ENCODE results near the gene PIK3C3. TPM values are rescaled to one million over a fixed set of nuclear protein-coding genes. Genes with fewer than 3 reads are reported as not detected.

Gene PIK3C3
- total RNA-seq, 2 donors from 2014 or later = 23.1 to 31.0 TPM

- no peaks in the 10 kb centered on the region for H3K9me3 ChIP-seq
- no peaks in the 10 kb centered on the region for H3K27me3 ChIP-seq
- H3K4me1 ChIP-seq = peaks cover 18% of the 10 kb centered on the region
- 77 to 88% methylated on average over 1 of the region's 1 CpG for WGBS, 2 donors
- no peak for TF ChIP-seq POLR2A (IDR thresholded peaks at IDR 0.05)
- no peak for TF ChIP-seq CTCF (IDR thresholded peaks at IDR 0.05)
- H3K4me3 ChIP-seq = no peak overlapping the region
- H3K36me3 ChIP-seq (replicated peaks in 1 of 2; ENCODE audit: insufficient read depth in 1 of 2, low read depth in 2 of 2) = peaks cover 0 to 2% of the 10 kb centered on the region in 2 donors
- intact Hi-C loops (cut with DNase I) = no loop called here
- no peak overlapping the region for H3K27ac ChIP-seq
- ATAC-seq (no peak), DNase-seq (no peak)
These were observed 4.0 kb downstream of the PIK3C3 start for GRCh38 chr18:41959045-41959444.

DNA sequence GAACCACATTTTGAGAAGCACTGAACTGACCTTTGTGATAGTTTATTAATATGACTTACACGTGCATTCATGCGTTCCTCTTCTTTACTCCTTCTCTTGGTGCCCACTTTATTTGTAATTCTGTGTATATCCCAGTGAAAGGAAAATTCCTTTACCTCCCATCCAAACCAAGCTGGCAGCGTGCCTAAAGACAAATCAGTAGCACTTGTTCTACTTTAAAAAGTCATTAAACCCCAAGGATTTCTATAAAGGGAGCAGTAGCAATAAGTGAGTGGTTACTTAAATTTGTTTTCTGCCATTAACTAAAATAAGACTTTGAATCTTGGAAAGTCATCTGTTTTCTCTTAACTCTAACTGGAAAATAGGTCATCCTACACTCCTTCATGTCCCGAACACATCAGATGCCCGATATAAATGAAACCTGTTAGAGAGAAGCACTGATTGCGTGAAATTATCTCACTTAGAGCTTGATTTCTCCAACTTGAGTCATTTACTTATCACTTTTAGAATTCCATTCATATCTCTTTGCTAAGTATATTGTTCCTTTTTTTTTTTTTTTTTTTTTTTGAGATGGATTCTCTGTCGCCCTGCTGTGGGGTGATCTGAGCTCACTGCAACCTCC lies 10.7 kb downstream of the PIK3C3 start:
- peaks cover 12% of the 10 kb centered on the region for H3K4me1 ChIP-seq
- no peaks in the 10 kb centered on the region for H3K9me3 ChIP-seq
- H3K4me3 ChIP-seq = no peak overlapping the region
- ATAC-seq (no peak), DNase-seq (no peak)
- no peak overlapping the region for H3K27ac ChIP-seq
- intact Hi-C loops (cut with DNase I) = no loop called here
- WGBS, 2 donors = 89 to 92% methylated on average over 7 of the region's 7 CpGs
- TF ChIP-seq CTCF (IDR thresholded peaks at IDR 0.05) = no peak
- TF ChIP-seq POLR2A (IDR thresholded peaks at IDR 0.05) = no peak
- H3K27me3 ChIP-seq = no peaks in the 10 kb centered on the region
- H3K36me3 ChIP-seq (replicated peaks in 1 of 2; ENCODE audit: insufficient read depth in 1 of 2, low read depth in 2 of 2) = peaks cover 3 to 7% of the 10 kb centered on the region in 2 donors

- Histone ChIP-seq H3K36me3 (replicated peaks in 1 of 2; ENCODE audit: insufficient read depth in 1 of 2, low read depth in 2 of 2) (peaks cover 6 to 7% of the 10 kb centered on the region in 2 donors), H3K4me1 (peaks cover 12% of the 10 kb centered on the region), H3K4me3 (no peak overlapping the region), H3K27ac (no peak overlapping the region), H3K27me3 (no peaks in the 10 kb centered on the region), H3K9me3 (no peaks in the 10 kb centered on the region)
- TF ChIP-seq POLR2A (IDR thresholded peaks at IDR 0.05) (no peak), CTCF (IDR thresholded peaks at IDR 0.05) (no peak)
- DNase-seq = no peak
- WGBS, 2 donors = 89 to 95% methylated on average over 4 of the region's 4 CpGs
- no peak for ATAC-seq
- intact Hi-C loops (cut with DNase I) = no loop called here
These were observed 11.9 kb downstream of the PIK3C3 start for GRCh38 chr18:41966943-41967342.

DNA sequence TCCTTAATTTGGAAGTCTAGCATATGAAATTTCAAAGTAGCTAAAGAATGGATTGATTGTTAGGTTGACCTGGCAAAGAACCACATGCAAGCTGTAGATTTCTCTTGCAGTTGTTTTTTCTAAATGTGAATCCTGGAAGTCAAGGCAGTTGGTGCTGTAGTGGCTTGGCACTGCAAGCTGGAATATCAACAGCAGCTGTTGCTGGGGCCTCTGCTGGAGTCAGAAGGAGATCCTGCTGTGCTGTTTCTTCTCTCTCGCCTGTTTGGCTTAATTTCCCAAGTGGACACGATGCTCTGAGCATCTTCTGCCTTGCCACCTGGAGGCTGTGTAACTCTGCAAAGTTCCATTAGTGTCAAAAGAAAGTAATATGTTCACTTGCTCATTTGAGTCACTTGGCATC lies 12.6 kb downstream of the PIK3C3 start:
- Histone ChIP-seq H3K4me1 (peaks cover 12% of the 10 kb centered on the region), H3K4me3 (no peak overlapping the region), H3K36me3 (replicated peaks in 1 of 2; ENCODE audit: insufficient read depth in 1 of 2, low read depth in 2 of 2) (peaks cover 6 to 7% of the 10 kb centered on the region in 2 donors), H3K27ac (no peak overlapping the region), H3K27me3 (no peaks in the 10 kb centered on the region), H3K9me3 (no peaks in the 10 kb centered on the region)
- ATAC-seq = no peak
- DNase-seq = no peak
- TF ChIP-seq CTCF (IDR thresholded peaks at IDR 0.05) = no peak
- TF ChIP-seq POLR2A (IDR thresholded peaks at IDR 0.05) = no peak
- 67 to 85% methylated on average over 2 of the region's 2 CpGs for WGBS, 2 donors
- intact Hi-C loops (cut with DNase I) = no loop called here

GRCh38 chr18:41969881-41970280 lies 14.8 kb downstream of the PIK3C3 start:
- Histone ChIP-seq H3K36me3 (replicated peaks in 1 of 2; ENCODE audit: insufficient read depth in 1 of 2, low read depth in 2 of 2) (peaks cover 6% of the 10 kb centered on the region in 2 donors), H3K9me3 (no peaks in the 10 kb centered on the region), H3K4me1 (peaks cover 12% of the 10 kb centered on the region), H3K27me3 (no peaks in the 10 kb centered on the region), H3K4me3 (no peak overlapping the region), H3K27ac (no peak overlapping the region)
- TF ChIP-seq POLR2A (IDR thresholded peaks at IDR 0.05) (no peak), CTCF (IDR thresholded peaks at IDR 0.05) (no peak)
- ATAC-seq (no peak), DNase-seq (no peak)
- WGBS, 2 donors = 94 to 98% methylated on average over 1 of the region's 1 CpG
- intact Hi-C loops (cut with DNase I) = no loop called here
